ENCODE results near the gene DYNC1I2.
"Not testable (repeated sequence)": the region's sequence is repeated elsewhere in the genome, so short reads cannot be mapped to it uniquely, and the experiment has no call there.

The DYNC1I2 gene

GRCh38 chr2:171754254-171754939 is 67.1 kb downstream of the DYNC1I2 start:
- TF ChIP-seq CTCF (conservative IDR thresholded peaks at IDR 0.05; ENCODE audit: low read depth, low read length), result no peak
- Histone ChIP-seq H3K79me2 (ENCODE audit: insufficient read depth, low read depth) (no peaks in the 10 kb centered on the region), H2AFZ (ENCODE audit: low read depth) (no peak overlapping the region), H3K27ac (no peak overlapping the region), H3K4me2 (no peak overlapping the region), H3K9ac (no peak overlapping the region), H3K4me1 (ENCODE audit: low read depth, poor library complexity, severe bottlenecking) (no peaks in the 10 kb centered on the region), H3K4me3 (IDR thresholded peaks at IDR 0.05; ENCODE audit: insufficient read depth, low read depth, low read length) (no peak overlapping the region), H4K20me1 (ENCODE audit: insufficient read depth) (no peaks in the 10 kb centered on the region), H3K36me3 (ENCODE audit: insufficient read depth) (no peaks in the 10 kb centered on the region), H3K27me3 (ENCODE audit: insufficient read depth, low read depth) (no peaks in the 10 kb centered on the region)

- H3K4me3 ChIP-seq (IDR thresholded peaks at IDR 0.05; ENCODE audit: insufficient read depth, low read depth, low read length); H3K4me1 ChIP-seq (ENCODE audit: low read depth, poor library complexity, severe bottlenecking); H4K20me1 ChIP-seq (ENCODE audit: insufficient read depth); H3K79me2 ChIP-seq (ENCODE audit: insufficient read depth, low read depth); H3K27ac ChIP-seq; H3K36me3 ChIP-seq (ENCODE audit: insufficient read depth); H3K9ac ChIP-seq; H3K4me2 ChIP-seq; H3K27me3 ChIP-seq (ENCODE audit: insufficient read depth, low read depth); H2AFZ ChIP-seq (ENCODE audit: low read depth): not testable (repeated sequence)
Measured at GRCh38 chr2:171758762-171759161, 71.5 kb downstream of the DYNC1I2 start.

- H3K4me2 ChIP-seq; H3K36me3 ChIP-seq (ENCODE audit: insufficient read depth); H3K4me1 ChIP-seq (ENCODE audit: low read depth, poor library complexity, severe bottlenecking); H3K27me3 ChIP-seq (ENCODE audit: insufficient read depth, low read depth); H3K27ac ChIP-seq; H3K4me3 ChIP-seq (IDR thresholded peaks at IDR 0.05; ENCODE audit: insufficient read depth, low read depth, low read length); H2AFZ ChIP-seq (ENCODE audit: low read depth); H3K9ac ChIP-seq; H3K79me2 ChIP-seq (ENCODE audit: insufficient read depth, low read depth); H4K20me1 ChIP-seq (ENCODE audit: insufficient read depth): not testable (repeated sequence)
Measured at GRCh38 chr2:171761176-171761575, 73.9 kb downstream of the DYNC1I2 start.

- Histone ChIP-seq H4K20me1 (ENCODE audit: insufficient read depth) (no peaks in the 10 kb centered on the region), H3K4me2 (no peak overlapping the region), H3K27ac (no peak overlapping the region), H2AFZ (ENCODE audit: low read depth) (no peak overlapping the region), H3K4me1 (ENCODE audit: low read depth, poor library complexity, severe bottlenecking) (no peaks in the 10 kb centered on the region), H3K36me3 (ENCODE audit: insufficient read depth) (no peaks in the 10 kb centered on the region), H3K9ac (no peak overlapping the region), H3K27me3 (ENCODE audit: insufficient read depth, low read depth) (no peaks in the 10 kb centered on the region), H3K4me3 (IDR thresholded peaks at IDR 0.05; ENCODE audit: insufficient read depth, low read depth, low read length) (no peak overlapping the region), H3K79me2 (ENCODE audit: insufficient read depth, low read depth) (no peaks in the 10 kb centered on the region)
- TF ChIP-seq CTCF (conservative IDR thresholded peaks at IDR 0.05; ENCODE audit: low read depth, low read length), result no peak
Measured at GRCh38 chr2:171762879-171763573, 75.8 kb downstream of the DYNC1I2 start.

GRCh38 chr2:171763602-171764001 is 76.3 kb downstream of the DYNC1I2 start:
- H2AFZ ChIP-seq (ENCODE audit: low read depth), result no peak overlapping the region
- no peaks in the 10 kb centered on the region for H3K36me3 ChIP-seq (ENCODE audit: insufficient read depth)
- no peaks in the 10 kb centered on the region for H3K79me2 ChIP-seq (ENCODE audit: insufficient read depth, low read depth)
- H3K9ac ChIP-seq, result no peak overlapping the region
- no peak overlapping the region for H3K4me2 ChIP-seq
- H3K4me1 ChIP-seq (ENCODE audit: low read depth, poor library complexity, severe bottlenecking), result no peaks in the 10 kb centered on the region
- no peak for TF ChIP-seq CTCF (conservative IDR thresholded peaks at IDR 0.05; ENCODE audit: low read depth, low read length)
- no peak overlapping the region for H3K4me3 ChIP-seq (IDR thresholded peaks at IDR 0.05; ENCODE audit: insufficient read depth, low read depth, low read length)
- no peaks in the 10 kb centered on the region for H3K27me3 ChIP-seq (ENCODE audit: insufficient read depth, low read depth)
- H3K27ac ChIP-seq, result no peak overlapping the region
- no peaks in the 10 kb centered on the region for H4K20me1 ChIP-seq (ENCODE audit: insufficient read depth)
